AML-193 (cell line): ENCODE results near the gene EHMT2.
A peak's percentile ranks its signal among the peaks of the same experiment; 100 is the strongest.
"Not testable (repeated sequence)": the region's sequence is repeated elsewhere in the genome, so short reads cannot be mapped to it uniquely, and the experiment has no call there.

Experiments used
- DNase-seq, 2 experiments: peaks; one replicate each; lab custom pipeline; 2025; lab: John Stamatoyannopoulos, UW

The EHMT2 gene

GRCh38 chr6:31869343-31869742 lies 28.2 kb downstream of the EHMT2 start:
- DNase-seq = no peak

GRCh38 chr6:31868658-31868971 lies 28.9 kb downstream of the EHMT2 start:
- DNase-seq = not testable (repeated sequence)

- no peak for DNase-seq
Observed at GRCh38 chr6:31865205-31866118, 32.0 kb downstream of the EHMT2 start.

GRCh38 chr6:31864818-31865204 lies 32.7 kb downstream of the EHMT2 start:
- no peak for DNase-seq

- not testable (repeated sequence) for DNase-seq
Observed at GRCh38 chr6:31864123-31864562, 33.4 kb downstream of the EHMT2 start.

- DNase-seq = peak; percentile 100
Observed at GRCh38 chr6:31862344-31863235, 34.9 kb downstream of the EHMT2 start, which contains the start of gene NEU1. Gene NEU1 (minus strand): TSS chr6:31862821. CDS start chr6:31862776, 45 bp downstream.

- no peak for DNase-seq
Observed at GRCh38 chr6:31861919-31862343, 35.6 kb downstream of the EHMT2 start.

GRCh38 chr6:31861150-31861549 lies 36.3 kb downstream of the EHMT2 start:
- DNase-seq = no peak

- DNase-seq = no peak
Observed at GRCh38 chr6:31860349-31860748, 37.1 kb downstream of the EHMT2 start.

GRCh38 chr6:31859923-31860322 lies 37.6 kb downstream of the EHMT2 start:
- DNase-seq = no peak

- DNase-seq = no peak
Observed at GRCh38 chr6:31858707-31859106, 38.8 kb downstream of the EHMT2 start.

- DNase-seq = not testable (repeated sequence)
Observed at GRCh38 chr6:31857774-31858173, 39.7 kb downstream of the EHMT2 start.

- not testable (repeated sequence) for DNase-seq
Observed at GRCh38 chr6:31851980-31852718, 45.3 kb downstream of the EHMT2 start.

GRCh38 chr6:31851485-31851832 lies 46.0 kb downstream of the EHMT2 start:
- DNase-seq = no peak

GRCh38 chr6:31850765-31851484 lies 46.6 kb downstream of the EHMT2 start:
- no peak for DNase-seq

- no peak for DNase-seq
Observed at GRCh38 chr6:31847276-31847978, 50.1 kb downstream of the EHMT2 start.

- no peak for DNase-seq
Observed at GRCh38 chr6:31844507-31844906, 53.0 kb downstream of the EHMT2 start.

GRCh38 chr6:31842053-31842452 lies 55.4 kb downstream of the EHMT2 start:
- no peak for DNase-seq

GRCh38 chr6:31839779-31840126 lies 57.7 kb downstream of the EHMT2 start:
- not testable (repeated sequence) for DNase-seq

GRCh38 chr6:31838968-31839367 lies 58.5 kb downstream of the EHMT2 start:
- no peak for DNase-seq

- DNase-seq = not testable (repeated sequence)
Observed at GRCh38 chr6:31838114-31838553, 59.4 kb downstream of the EHMT2 start.
